Left cardiac atrium (tissue), 4 donors: ENCODE measurements around the gene ZNF550. TPM values are rescaled to one million over a fixed set of nuclear protein-coding genes. Genes with fewer than 3 reads are reported as not detected.

ENCODE experiments used
- ATAC-seq, 2 donors: fragments of 200-7000 bp; cut with Tn5 transposase; one replicate each; pipeline ENCODE4 v1.9.1; 2020; ENCODE audit warnings: mild to moderate bottlenecking in 2 of 2, moderate library complexity in 2 of 2
- DNase-seq: peaks from one replicate; pipeline ENCODE4 v3.0.0-alpha.2; 2020
- intact Hi-C, 2 donors: fragments of 100-400 bp; cut with DNase I; formaldehyde crosslinking; loops; one replicate each; pipeline versions ENCODE4 v1.14.1 to v1.15.1; 2022 to 2023
- long read RNA-seq: library from polyadenylated mRNA; unstranded; transcript quantifications from one replicate; pipeline ENCODE4 v2.0.0, GENCODE V29; 2021
- total RNA-seq, 2 donors: library from RNA; stranded (reverse); fragmentation: NEBNext Ultra II Directional; extraction: Animal tissue kit (Norgen Biotek cat#: 25700); gene quantifications; one replicate each; pipeline ENCODE4 v1.2.1, GENCODE V29; 2021
- donor health status: DM: no; HTN: yes; CAD: no.
- donor health status: DM: no; HTN: yes; CAD: no; lungs with severe emphysema.
- donor health status: DM: yes; HTN: yes; CAD: no.
- donor health status: Dilated cardiomyopathy.

Gene ZNF550
- 1 to 10 TPM; 6.4 to 9.0 TPM for total RNA-seq
- long read RNA-seq, full-length matches to known transcripts = 6 of 8 reads
- long read RNA-seq, partial matches to known transcripts = 1 of 8 reads
- long read RNA-seq, other reads (novel, unspliced or antisense) = 1 of 8 reads

DNA sequence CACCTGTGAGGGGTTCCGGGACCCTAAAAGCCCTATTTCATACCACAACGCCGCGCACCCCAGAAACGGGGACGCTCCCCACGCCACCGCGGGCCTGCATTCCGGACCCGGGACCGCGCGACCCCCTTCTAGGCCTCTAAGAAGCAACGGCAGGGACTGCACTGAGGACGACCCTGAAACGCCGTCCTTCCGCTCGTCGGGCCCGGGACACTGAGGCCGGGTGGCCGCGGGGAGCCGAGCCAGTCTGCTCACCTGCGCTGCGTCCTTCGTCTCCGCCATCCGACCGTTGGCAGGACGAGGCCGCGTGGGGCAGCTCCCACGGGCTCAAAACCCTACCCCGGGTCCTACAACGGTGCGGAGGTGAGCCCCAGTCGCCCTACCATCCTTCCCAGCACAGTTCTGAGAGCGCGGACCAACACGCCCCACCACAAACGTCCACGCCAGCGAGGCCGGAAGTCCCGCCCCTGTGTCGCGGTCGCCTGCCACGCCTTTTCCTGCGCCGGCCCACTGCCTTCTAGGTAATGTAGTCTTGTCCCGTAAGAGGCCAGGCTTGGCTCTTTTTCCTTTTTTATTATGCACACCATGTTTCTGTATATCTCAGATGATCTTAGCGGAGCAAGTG is at the start of gene ZNF550:
TSS of gene ZNF550 (minus strand) at position 460 of the 622 bp plus-strand sequence. CDS start at position 279, 181 bp downstream.
- peak; percentile 100 for ATAC-seq
- peak; percentile 94 for DNase-seq
- intact Hi-C loops = loop anchor here in 1 of 2 donors (10.0 kb wide), 1 partner anchor 125 kb away; the partner anchor contains the start of gene ZNF749

- intact Hi-C loops = no loop called here
- DNase-seq = no peak
- ATAC-seq = no peak
These were observed 47.3 kb upstream of the ZNF550 start for GRCh38 chr19:57606931-57607330.

DNA sequence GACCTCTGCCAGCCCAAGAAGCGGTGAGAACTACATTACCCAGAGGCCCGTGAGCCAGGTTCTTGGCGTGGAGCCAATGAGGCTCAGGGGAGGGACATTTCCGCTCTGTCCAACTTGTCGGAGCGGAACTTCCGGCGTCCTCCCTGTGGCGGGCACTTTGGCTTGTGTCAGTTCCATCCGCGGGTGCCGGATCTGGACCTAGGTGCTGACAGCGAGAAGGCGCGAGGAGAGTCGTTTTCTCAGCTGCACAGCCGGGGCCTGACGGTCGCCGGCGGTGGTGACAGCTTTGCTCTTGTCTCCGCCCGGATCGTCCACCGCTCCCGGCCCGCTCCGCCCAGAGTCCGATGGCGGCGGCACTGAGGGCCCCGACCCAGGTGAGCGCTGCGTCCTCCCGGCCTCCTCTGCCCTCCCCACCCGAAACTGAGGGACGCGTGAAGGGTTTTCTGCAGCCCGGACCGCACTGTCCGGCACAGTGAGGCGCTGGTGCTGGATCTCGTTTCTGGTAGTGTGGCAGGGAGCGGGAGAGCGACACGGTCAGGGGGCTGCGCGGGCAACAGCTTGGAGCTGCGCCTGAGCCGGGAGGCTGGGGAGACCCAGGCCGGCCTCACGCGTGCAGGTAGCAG is 40.2 kb upstream of the ZNF550 start, which contains the start of gene ZNF530:
TSS of gene ZNF530 (plus strand) at position 125 of the 623 bp plus-strand sequence. CDS start 4,461 bp downstream, outside the sequence.
- ATAC-seq (peak; percentile 99 to 100), DNase-seq (peak; percentile 96)
- intact Hi-C loops = no loop called here

DNA sequence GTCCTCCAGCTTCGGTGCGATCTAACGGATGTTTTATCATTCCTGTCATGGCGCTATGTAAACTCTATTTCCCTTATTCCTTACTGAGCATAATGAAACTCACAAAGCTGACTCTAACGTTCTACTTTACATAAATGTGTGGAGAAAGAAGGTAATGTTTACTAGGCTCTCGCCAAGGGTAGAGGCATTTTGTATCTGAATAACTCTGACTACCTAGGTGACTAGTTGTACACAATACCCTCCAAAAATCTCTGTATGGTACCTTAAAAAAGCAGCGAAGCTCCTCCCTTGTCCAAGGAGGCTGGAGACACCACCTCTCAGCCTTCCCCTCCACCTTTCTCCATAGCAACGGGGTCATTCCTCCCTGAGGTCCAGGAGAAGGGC is 39.7 kb upstream of the ZNF550 start:
- ATAC-seq = no peak
- intact Hi-C loops = no loop called here
- DNase-seq = no peak

- DNase-seq (no peak), ATAC-seq (no peak)
- intact Hi-C loops = no loop called here
These were observed 27.9 kb upstream of the ZNF550 start for GRCh38 chr19:57587529-57587928.

DNA sequence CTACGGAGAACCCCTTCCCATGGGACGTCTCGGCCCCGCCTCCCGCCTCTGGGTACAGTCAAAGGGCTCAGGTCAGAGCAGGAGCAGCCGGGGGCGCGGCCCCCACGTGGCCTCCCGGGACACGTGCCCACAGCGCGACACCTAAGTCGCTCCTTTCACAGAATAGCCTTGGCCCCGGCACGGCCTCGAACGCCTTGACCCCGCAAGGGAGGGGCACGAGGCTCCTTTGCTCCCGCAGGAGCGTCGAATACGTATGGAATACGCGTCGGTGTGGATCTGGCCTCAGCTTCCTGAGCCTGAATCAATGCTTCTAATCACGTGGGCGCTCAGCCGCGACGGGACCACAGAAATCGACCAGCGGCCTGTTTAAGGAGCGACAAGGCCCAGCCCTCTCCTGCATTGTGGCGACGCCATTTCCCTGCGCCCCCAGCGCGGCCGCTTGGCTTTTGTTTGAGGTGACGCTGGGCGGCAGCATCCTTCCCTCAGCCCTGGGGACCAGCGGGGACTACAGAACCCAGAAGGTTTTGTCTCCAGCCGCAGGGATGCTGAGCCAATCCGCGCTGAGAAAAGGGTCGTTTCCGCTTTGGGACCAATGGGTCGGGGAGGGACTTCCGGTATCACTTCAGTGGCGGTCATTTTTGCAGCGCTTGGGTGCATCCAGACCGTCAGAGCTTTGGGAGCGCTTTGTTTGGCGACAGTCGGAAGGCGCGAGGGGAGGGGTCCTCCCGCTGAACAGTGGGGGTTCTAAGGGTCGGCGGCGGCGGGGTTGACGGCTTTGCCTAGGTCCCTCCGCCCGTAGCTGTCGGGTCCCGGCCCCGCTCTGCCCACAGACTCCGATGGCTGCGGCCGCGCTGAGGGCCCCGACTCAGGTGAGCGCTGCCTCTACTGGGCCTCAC is 24.1 kb upstream of the ZNF550 start, which contains the start of gene ZIK1:
TSS of gene ZIK1 (plus strand) at position 625 of the 896 bp plus-strand sequence. CDS start at position 837, 212 bp downstream.
- ATAC-seq (peak; percentile 97), DNase-seq (peak; percentile 93)
- intact Hi-C loops = no loop called here

DNA sequence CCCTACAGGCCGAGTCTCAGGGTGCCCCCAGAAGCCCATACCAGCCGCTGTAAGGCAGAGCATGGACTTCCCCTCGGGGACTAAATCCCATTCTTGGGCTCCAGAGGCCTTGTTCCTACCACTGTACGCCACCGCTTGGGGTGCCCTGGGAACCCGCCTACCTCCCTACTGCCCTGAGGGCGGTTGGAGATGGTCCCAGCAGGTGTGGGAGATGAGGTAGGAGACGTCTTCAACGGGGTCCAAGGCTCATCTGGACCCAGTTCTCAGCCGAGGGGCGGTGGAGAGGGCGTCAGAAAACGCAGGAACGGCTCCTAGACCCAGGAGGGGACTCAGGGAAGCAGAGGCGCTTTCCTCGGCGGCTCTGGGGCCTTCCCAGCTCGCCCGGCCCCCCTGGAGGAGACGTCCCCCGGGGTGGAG is 23.4 kb upstream of the ZNF550 start:
- no peak for DNase-seq
- intact Hi-C loops = no loop called here
- ATAC-seq = no peak

DNA sequence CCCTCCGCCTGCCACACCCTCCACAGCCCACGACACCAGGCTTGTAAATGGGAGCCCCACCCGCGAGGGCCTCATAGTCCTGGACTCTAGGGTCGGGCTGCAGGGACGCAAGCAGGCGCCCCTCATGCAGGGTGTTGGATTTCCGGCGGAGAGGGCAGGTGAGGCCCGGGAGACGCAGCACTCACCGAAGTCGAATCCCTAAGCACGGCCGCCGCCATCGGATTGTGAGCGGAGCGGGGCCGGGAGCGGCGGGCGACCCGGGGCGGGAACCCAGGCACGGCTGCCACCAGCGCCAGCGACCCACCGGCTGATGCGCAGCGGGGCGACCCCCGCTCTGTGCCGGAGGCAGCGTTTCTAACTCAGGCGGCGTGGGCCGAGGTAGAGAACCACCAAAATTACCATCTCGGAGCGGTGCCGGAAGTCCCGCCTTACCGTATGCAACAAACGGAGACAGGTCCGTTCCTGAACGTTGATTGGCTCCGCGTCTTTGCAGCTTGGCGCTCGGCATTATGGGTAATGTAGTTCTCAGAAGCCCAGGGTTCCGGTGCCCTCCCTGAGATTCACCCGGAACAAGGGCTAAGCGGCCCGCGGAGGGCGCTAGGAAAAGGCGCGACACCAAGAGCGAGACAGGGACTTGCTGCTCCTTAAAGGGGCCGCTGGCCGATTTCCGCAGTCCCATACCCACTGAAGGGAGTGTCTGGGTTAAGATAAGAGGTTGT is 19.0 kb upstream of the ZNF550 start, which contains the start of gene ZNF416:
TSS of gene ZNF416 (minus strand) at position 425 of the 719 bp plus-strand sequence. CDS start at position 218, 207 bp downstream.
- intact Hi-C loops = no loop called here
- DNase-seq (peak; percentile 98), ATAC-seq (peak; percentile 97 to 99)

DNA sequence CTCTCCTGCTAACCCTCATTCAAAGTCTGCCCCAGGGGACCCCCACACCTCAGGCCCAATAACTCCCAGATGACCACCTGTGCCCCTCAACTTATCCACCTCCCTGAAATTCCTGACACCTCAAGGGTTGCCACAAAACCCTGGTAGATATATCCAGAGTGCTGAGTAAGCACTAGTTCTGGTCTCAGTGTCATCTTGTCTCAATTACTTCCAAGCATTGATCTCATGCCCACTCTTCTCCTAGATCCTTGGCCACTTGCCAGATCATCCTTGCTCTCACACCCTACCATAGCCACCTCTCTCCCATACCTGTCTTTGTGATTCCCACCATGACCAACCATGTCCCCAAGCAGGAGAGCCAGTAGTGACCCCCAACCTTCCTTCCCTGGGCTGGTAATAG is 17.0 kb upstream of the ZNF550 start:
- DNase-seq = no peak
- intact Hi-C loops = no loop called here
- no peak for ATAC-seq

- DNase-seq (no peak), ATAC-seq (no peak)
- intact Hi-C loops = no loop called here
These were observed 12.8 kb upstream of the ZNF550 start for GRCh38 chr19:57572415-57572947.

GRCh38 chr19:57570707-57571106 is 11.0 kb upstream of the ZNF550 start:
- no peak for ATAC-seq
- intact Hi-C loops = no loop called here
- no peak for DNase-seq

DNA sequence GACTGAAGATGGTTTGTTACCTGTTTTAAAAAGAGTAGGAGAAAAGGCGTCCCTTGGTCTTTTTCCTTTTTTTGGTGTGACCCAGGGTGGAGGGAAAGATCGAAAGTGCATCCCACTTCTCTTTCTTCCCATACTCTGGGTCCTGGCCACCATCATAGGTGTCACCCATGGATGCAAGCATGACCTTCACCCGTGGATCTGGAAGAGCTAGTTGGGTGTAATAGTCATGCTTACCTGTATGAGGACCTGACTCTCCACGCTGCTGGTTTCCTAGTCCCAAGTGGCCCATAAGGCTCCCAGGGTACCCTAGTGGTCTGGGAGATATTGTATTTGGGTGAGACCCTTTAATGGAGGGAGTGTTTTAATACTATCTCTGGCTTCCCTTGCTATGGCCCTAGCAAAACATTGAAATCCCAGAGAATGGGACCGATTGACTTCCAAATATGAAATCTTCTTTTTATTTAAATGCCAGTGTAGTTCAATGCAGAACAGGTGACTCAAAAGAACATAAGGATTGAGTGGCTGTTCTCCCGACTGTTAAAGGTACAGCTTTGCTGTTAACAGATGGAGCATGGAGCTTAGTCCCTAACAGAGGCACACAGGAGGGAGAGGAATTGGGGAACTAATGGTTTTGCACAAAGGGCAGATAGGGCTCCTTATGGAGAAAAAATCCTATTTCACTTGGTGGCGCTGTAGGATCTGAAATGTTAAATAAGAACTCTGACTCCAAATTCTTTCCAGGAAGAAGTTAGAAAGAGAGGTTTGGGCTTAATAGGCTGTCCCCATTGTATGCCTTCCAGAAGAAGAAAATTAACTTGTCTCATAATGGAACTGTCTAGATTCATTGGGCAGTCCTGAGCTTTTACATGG is 7.0 kb upstream of the ZNF550 start:
- no peak for ATAC-seq
- no peak for DNase-seq
- intact Hi-C loops = loop anchor here in 1 of 2 donors (10.0 kb wide), 1 partner anchor 132 kb away; the partner anchor contains the start of gene ZNF749

DNA sequence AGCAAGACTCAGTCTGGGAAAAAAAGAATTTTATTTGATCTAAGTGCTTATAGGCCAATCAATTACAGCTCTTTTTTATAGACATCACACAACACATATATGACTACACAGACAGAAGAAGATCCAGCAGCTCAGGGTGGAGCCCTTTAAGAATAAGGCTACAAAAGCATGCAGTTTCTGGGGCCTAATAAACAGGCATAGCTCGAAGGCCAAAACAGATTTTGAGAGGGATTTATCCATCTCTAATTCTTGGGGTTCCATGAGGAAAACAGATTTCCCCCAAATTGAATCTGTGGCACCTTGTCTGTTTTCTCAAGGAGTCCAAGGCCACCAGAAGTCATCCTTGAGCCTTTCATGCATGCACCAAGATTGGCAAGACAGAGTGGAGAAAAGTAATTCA is 3.9 kb upstream of the ZNF550 start:
- intact Hi-C loops = loop anchor here in 1 of 2 donors (10.0 kb wide), 1 partner anchor 129 kb away; the partner anchor contains the start of gene ZNF749
- no peak for ATAC-seq
- no peak for DNase-seq

GRCh38 chr19:57560049-57560491 is 407 bp upstream of the ZNF550 start:
- peak in 1 of 2 donors; percentile 63 for ATAC-seq
- intact Hi-C loops = loop anchor here in 1 of 2 donors (10.0 kb wide), 1 partner anchor 125 kb away; the partner anchor contains the start of gene ZNF749
- peak; percentile 59 for DNase-seq

- ATAC-seq = peak; percentile 56 to 64
- intact Hi-C loops = no loop called here
These were observed 657 bp downstream of the ZNF550 start for GRCh38 chr19:57559008-57559403.

DNA sequence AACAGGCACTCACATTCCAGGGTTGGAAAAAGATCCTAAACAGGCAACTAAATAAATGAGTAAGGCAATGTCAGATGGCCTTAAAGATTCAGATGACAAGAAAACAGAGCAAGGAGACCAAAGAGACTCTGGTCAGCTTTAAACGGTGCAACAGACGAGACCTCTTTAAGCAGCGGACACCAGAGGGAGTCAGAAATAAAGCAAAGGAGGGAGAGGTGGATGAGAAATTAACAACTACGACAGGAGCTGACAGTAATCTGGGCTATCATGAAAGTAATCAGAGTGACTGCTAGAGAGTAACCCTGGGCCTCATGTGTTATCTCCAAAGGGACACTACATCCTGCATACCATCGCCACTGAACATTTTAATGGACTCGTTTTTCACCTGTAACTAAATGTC is 1.1 kb downstream of the ZNF550 start:
- DNase-seq = no peak
- intact Hi-C loops = no loop called here
- no peak for ATAC-seq

More at GRCh38 chr19:57559008-57559403, 657 bp downstream of the ZNF550 start:
- peak; percentile 49 for DNase-seq

- intact Hi-C loops = no loop called here
- ATAC-seq (no peak), DNase-seq (no peak)
These were observed 2.0 kb downstream of the ZNF550 start for GRCh38 chr19:57557659-57558058.
